Neutrophil (primary cell): Measurements from ENCODE around the gene ACCSL.

Experiments used
- H3K27ac ChIP-seq: fragments of 200-600 bp; sonication (generic); 2 replicates; pipeline ENCODE4 v1.5.1; 2016; ENCODE audit warnings: mild to moderate bottlenecking, moderate library complexity
- H3K27me3 ChIP-seq: fragments of 200-600 bp; sonication (generic); 2 replicates; pipeline ENCODE4 v1.6.0; 2016; ENCODE audit warnings: mild to moderate bottlenecking
- H3K36me3 ChIP-seq: fragments of 200-600 bp; sonication (generic); 2 replicates; pipeline ENCODE4 v1.5.1; 2017
- H3K4me1 ChIP-seq, 2 experiments: fragments of 200-600 bp in 1 of 2; sonication (generic) in 1 of 2; 1 replicate in 1 of 2; 2 replicates in 1 of 2; pipeline versions ENCODE4 v1.5.1 to v1.6.1; 2013 to 2016; ENCODE audit warnings: low read depth in 1 of 2, low read length in 1 of 2, mild to moderate bottlenecking in 1 of 2, moderate library complexity in 1 of 2; ENCODE audit not compliant: control insufficient read depth in 1 of 2, insufficient read depth in 1 of 2
- H3K4me3 ChIP-seq, 2 experiments: fragments of 200-600 bp in 1 of 2; sonication (generic) in 1 of 2; 1 replicate in 1 of 2; 2 replicates in 1 of 2; pipeline ENCODE4 v1.5.1; 2013 to 2016; ENCODE audit warnings: low read depth in 1 of 2, low read length in 1 of 2, mild to moderate bottlenecking in 1 of 2, moderate library complexity in 1 of 2
- H3K9me3 ChIP-seq: fragments of 200-600 bp; sonication (generic); 2 replicates; pipeline ENCODE4 v1.5.1; 2016
- TF ChIP-seq, protein P1 (sequence below): fragments of 200-600 bp; sonication (generic); IDR thresholded peaks from 2 replicates; pipeline ENCODE4 v1.5.1; 2016; ENCODE audit warnings: antibody characterized with exemption

The ACCSL gene

DNA sequence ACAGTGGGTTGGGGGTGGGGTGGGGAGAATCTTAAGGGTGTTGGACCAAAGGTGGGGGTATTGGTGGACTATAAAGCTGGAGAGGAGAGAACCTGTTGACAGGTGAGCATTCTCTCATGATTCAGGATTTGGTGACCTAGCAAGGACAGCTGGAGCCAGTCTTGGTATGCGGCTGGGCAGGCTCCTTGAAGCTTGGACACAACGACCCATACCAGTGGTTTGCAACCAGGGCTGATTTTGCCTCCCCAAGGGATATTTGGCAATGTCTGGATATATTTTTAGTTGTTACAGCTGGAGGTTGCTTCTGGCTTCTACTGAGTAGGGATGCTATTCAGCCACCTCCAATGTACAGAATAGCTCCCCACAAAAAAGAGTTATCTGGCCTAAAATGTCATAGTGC is 53.3 kb downstream of the ACCSL start:
- H3K27ac ChIP-seq = no peak overlapping the region
- H3K27me3 ChIP-seq = peaks cover 14% of the 10 kb centered on the region
- TF ChIP-seq, protein P1, sequence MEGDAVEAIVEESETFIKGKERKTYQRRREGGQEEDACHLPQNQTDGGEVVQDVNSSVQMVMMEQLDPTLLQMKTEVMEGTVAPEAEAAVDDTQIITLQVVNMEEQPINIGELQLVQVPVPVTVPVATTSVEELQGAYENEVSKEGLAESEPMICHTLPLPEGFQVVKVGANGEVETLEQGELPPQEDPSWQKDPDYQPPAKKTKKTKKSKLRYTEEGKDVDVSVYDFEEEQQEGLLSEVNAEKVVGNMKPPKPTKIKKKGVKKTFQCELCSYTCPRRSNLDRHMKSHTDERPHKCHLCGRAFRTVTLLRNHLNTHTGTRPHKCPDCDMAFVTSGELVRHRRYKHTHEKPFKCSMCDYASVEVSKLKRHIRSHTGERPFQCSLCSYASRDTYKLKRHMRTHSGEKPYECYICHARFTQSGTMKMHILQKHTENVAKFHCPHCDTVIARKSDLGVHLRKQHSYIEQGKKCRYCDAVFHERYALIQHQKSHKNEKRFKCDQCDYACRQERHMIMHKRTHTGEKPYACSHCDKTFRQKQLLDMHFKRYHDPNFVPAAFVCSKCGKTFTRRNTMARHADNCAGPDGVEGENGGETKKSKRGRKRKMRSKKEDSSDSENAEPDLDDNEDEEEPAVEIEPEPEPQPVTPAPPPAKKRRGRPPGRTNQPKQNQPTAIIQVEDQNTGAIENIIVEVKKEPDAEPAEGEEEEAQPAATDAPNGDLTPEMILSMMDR = no peak
- peaks cover 7% of the 10 kb centered on the region in 2 experiments for H3K4me1 ChIP-seq
- H3K9me3 ChIP-seq = no peaks in the 10 kb centered on the region
- H3K36me3 ChIP-seq = no peaks in the 10 kb centered on the region
- H3K4me3 ChIP-seq = no peak overlapping the region

DNA sequence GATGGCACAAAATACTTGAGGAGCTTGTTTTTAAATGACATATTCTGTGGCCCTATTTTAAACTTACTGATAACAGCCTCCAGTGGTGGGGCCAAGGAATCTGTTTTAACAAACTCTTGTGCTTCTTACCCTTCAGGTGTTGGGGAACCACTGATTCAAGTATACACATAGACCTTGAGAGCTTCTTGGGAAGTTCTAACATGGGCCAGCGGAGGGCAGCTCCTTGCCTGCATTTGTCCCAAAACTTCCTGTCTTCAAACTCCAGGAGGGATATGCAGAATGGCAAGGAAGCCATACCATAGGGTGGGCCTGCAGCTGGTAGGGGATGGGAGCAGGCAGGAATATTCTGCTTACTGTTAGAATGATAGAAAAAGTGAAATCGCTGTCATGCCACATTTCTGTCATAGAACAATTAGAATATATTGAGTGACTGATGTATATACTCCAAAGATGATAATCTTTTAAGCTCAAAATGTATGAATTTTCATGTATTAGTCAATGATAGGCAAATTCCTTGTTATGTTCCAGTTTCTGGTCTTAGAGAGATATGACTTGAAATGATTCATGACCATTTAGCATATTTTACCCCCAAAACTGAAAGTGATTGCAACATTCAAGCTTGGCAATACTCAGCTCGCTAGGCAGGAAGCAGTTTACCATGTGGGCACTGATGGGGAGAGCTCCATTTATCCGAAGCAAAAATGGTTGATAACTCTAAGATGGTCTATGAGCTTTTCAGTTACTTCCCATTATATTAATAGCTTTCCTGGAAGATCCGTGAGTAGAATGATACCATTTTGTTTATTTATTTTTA is 56.9 kb downstream of the ACCSL start:
- H3K4me3 ChIP-seq = no peak overlapping the region
- no peaks in the 10 kb centered on the region for H3K9me3 ChIP-seq
- H3K4me1 ChIP-seq = no peaks in the 10 kb centered on the region
- TF ChIP-seq, protein P1 = no peak
- peaks cover 13% of the 10 kb centered on the region for H3K36me3 ChIP-seq
- no peak overlapping the region for H3K27ac ChIP-seq
- no peaks in the 10 kb centered on the region for H3K27me3 ChIP-seq

DNA sequence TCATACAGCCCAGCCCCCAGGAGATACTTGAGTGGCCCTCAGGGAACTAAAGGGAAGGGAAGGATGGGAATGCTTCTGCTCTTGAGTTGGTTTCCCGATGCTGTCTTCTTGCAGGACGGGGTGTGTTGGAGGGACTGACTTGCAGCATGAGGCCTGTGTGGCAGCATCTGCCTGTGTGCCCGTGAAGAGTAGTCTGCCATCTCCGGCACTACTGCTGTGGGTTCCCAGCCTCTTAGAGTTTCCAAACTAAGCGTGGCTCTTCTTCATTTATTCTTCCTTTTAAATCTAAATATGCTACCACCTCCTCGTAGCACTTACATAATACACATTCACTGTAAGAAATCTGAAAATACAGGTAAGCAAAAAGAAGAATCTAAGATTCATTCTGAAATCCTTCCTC is 60.5 kb downstream of the ACCSL start:
- H3K27ac ChIP-seq = no peak overlapping the region
- H3K4me3 ChIP-seq = no peak overlapping the region
- TF ChIP-seq, protein P1 = no peak
- no peaks in the 10 kb centered on the region for H3K27me3 ChIP-seq
- no peaks in the 10 kb centered on the region for H3K9me3 ChIP-seq
- peaks cover 13% of the 10 kb centered on the region for H3K36me3 ChIP-seq
- H3K4me1 ChIP-seq = peaks cover 3 to 13% of the 10 kb centered on the region in 2 experiments
